BJ (cell line): ENCODE measurements around the gene CENPB. TPM values are rescaled to one million over a fixed set of nuclear protein-coding genes. Genes with fewer than 3 reads are reported as not detected.
A peak's percentile ranks its signal among the peaks of the same experiment; 100 is the strongest.
"Not testable (repeated sequence)": the region's sequence is repeated elsewhere in the genome, so short reads cannot be mapped to it uniquely, and the experiment has no call there.

ENCODE experiments used
- CTCF ChIA-PET: fragments of 350-600 bp; formaldehyde crosslinking; extraction: SDS; loops from one replicate; lab custom pipeline; 2021; ENCODE audit warnings: antibody characterized with exemption, inconsistent platforms; lab: Yijun Ruan, JAX
- POLR2A ChIA-PET: fragments of 300-600 bp; sonication (Branson Sonifier 250); formaldehyde crosslinking; extraction: SDS; loops from one replicate; lab custom pipeline; 2021; ENCODE audit warnings: antibody characterized with exemption; lab: Charles Lee
- DNase-seq: peaks from one replicate; pipeline ENCODE4 v3.0.0-alpha.2; 2011; ENCODE audit warnings: low read depth
- H3K27me3 ChIP-seq: 2 replicates; pipeline ENCODE4 v1.6.0; 2011; ENCODE audit warnings: low read length; ENCODE audit not compliant: control insufficient read depth, insufficient read depth
- H3K36me3 ChIP-seq: 2 replicates; pipeline ENCODE4 v1.5.1; 2011; ENCODE audit warnings: low read length; ENCODE audit not compliant: control insufficient read depth, insufficient read depth
- H3K4me3 ChIP-seq: 2 replicates; pipeline ENCODE4 v1.5.1; 2011; ENCODE audit warnings: low read depth, mild to moderate bottlenecking, control low read depth, low read length
- polyA minus RNA-seq: library from RNA; depleted of rRNA, polyadenylated mRNA; stranded (reverse); fragments of >200 nt; gene quantifications from 2 replicates; pipeline ENCODE4 v1.2.3, GENCODE V29; 2011; rRNA and poly(A)+ RNA removed
- polyA plus RNA-seq: library from polyadenylated mRNA; depleted of rRNA; stranded (reverse); fragments of >200 nt; gene quantifications from 2 replicates; pipeline ENCODE4 v1.2.3, GENCODE V29; 2011; rRNA removed
- TF ChIP-seq, protein P1 (sequence below): IDR thresholded peaks from 2 replicates; pipeline ENCODE4 v1.5.1; 2011; ENCODE audit warnings: low read depth, mild to moderate bottlenecking, control low read depth, inconsistent platforms, low read length, moderate library complexity; ENCODE audit not compliant: insufficient read depth

The CENPB gene, protein sequence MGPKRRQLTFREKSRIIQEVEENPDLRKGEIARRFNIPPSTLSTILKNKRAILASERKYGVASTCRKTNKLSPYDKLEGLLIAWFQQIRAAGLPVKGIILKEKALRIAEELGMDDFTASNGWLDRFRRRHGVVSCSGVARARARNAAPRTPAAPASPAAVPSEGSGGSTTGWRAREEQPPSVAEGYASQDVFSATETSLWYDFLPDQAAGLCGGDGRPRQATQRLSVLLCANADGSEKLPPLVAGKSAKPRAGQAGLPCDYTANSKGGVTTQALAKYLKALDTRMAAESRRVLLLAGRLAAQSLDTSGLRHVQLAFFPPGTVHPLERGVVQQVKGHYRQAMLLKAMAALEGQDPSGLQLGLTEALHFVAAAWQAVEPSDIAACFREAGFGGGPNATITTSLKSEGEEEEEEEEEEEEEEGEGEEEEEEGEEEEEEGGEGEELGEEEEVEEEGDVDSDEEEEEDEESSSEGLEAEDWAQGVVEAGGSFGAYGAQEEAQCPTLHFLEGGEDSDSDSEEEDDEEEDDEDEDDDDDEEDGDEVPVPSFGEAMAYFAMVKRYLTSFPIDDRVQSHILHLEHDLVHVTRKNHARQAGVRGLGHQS
- 31.0 and 47.5 TPM in 2 replicates for polyA plus RNA-seq
- polyA minus RNA-seq: 33.9 and 42.5 TPM in 2 replicates

DNA sequence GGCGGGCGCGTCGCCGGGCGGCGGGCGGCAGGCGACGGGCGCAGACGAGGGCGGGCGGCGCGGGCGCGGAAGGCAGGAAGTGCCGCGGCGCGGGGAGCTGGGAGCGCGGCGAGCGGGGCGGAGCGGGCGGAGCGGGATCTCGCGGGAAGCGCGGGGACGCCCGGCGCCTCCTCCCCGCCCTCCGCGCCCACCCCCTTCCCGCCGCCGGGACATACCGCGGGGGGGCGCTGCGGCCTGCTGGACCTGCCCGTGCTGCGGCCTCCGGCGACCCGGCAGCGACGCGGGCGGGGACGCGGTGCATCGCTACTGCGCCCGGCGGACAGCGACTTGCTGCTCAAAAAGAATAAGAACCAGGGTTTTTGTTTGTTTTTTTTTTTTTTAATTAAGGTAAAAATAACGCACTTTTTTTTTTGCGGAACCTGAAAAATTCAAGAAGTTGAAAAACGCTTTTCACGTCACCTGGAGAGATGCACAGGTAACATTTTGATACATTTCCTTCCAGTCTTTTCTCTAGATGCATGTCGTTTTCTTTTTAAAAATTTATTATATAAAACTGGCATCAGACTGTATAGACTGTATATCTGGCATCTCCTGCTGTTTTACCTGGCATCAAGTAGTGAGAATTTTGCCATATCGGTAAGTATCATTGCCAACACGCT is at the start of gene CENPB:
Gene CENPB (minus strand): TSS at position 76 of the 659 bp plus-strand sequence. CDS start 257 bp downstream, outside the sequence.
- POLR2A ChIA-PET: interaction anchor here (1.6 kb wide), 1 partner anchor 34 kb away, joined by 4 read pairs; the partner anchor contains the start of gene AP5S1
- no peak for DNase-seq

DNA sequence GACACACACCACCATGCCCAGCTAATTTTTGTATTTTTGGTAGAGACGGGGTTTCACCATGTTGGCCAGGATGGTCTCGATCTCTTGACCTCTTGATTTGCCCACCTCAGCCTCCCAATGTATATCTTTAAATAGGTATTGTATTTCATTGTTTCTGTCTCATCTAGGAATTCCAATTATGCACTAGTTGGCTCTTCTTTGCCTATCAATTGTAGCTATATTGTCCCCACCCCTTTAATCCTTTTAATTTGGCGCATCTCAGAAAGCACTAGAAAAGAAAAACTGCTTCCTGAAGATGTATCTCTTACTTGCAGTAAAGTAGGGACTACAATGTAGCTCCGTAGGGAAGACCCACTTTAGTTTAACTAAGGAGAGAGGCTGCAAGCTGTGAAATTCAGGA is 49.6 kb upstream of the CENPB start:
- no peak for DNase-seq
- TF ChIP-seq, protein P1, sequence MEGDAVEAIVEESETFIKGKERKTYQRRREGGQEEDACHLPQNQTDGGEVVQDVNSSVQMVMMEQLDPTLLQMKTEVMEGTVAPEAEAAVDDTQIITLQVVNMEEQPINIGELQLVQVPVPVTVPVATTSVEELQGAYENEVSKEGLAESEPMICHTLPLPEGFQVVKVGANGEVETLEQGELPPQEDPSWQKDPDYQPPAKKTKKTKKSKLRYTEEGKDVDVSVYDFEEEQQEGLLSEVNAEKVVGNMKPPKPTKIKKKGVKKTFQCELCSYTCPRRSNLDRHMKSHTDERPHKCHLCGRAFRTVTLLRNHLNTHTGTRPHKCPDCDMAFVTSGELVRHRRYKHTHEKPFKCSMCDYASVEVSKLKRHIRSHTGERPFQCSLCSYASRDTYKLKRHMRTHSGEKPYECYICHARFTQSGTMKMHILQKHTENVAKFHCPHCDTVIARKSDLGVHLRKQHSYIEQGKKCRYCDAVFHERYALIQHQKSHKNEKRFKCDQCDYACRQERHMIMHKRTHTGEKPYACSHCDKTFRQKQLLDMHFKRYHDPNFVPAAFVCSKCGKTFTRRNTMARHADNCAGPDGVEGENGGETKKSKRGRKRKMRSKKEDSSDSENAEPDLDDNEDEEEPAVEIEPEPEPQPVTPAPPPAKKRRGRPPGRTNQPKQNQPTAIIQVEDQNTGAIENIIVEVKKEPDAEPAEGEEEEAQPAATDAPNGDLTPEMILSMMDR: no peak
- Histone ChIP-seq H3K27me3 (no peaks in the 10 kb centered on the region), H3K36me3 (no peaks in the 10 kb centered on the region), H3K4me3 (no peak overlapping the region)
- POLR2A ChIA-PET: no interaction called here
- CTCF ChIA-PET: interaction anchor here (0.9 to 1.1 kb wide), 2 partner anchors 16 to 18 kb away, joined by 3 read pairs; partner anchors contain the start of gene AP5S1

More for the DNA sequence above, at the start of gene CENPB:
- peaks cover 4% of the 10 kb centered on the region; the same call in 1 of the 2 replicates for H3K36me3 ChIP-seq
- CTCF ChIA-PET: interaction anchor here (0.6 to 12.0 kb wide), 24 partner anchors 9 to 298 kb away, joined by 3 to 248 read pairs (median 4); partner anchors contain the start of genes ADISSP, AP5S1 and CDC25B
- H3K4me3 ChIP-seq: peak within 1 kb of the TSS; percentile 71
- no peaks in the 10 kb centered on the region for H3K27me3 ChIP-seq
- TF ChIP-seq, protein P1: peak; percentile 45

DNA sequence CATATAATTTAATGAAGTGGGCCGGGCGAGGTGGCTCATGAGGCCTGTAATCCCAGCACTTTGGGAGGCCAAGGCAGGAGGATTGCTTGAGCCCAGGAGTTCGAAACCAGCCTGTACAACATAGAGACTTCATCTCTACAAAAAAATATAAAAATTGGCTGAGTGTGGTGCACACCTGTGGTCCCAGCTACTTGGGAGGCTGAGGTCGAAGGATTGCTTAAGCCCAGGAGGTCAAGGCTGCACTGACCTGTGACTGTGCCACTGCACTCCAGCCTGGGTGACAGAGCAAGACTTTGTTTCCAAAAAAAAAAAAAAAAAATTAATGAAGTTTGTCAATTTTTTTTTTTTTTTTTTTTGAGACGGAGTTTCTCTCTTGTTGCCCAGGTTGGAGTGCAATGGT is 43.4 kb upstream of the CENPB start:
- DNase-seq, H3K27me3 ChIP-seq, POLR2A ChIA-PET, H3K4me3 ChIP-seq, H3K36me3 ChIP-seq: not testable (repeated sequence)
- CTCF ChIA-PET: interaction anchor here (0.7 kb wide), 1 partner anchor 278 kb away, joined by 3 read pairs; no protein-coding TSS in a partner anchor

DNA sequence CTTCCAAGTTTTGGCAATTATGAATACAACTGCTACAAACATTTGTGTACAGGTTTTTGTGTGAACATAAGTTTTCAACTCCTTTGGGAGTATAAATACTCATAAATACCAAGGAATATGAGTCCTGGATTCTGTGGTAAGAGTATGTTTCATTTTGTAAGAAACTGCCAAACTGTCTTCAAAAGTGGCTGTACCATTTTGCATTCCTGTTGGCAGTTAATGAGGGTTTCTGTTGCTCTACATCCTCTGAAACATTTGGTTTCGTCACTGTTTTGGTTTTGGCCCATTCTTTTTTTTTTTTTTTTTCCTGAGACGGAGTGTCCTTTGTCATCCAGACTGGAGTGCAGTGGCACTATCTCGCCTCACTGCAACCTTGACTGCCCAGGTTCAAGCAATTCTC is 42.3 kb upstream of the CENPB start:
- no peaks in the 10 kb centered on the region for H3K27me3 ChIP-seq
- no peak overlapping the region for H3K4me3 ChIP-seq
- CTCF ChIA-PET: no interaction called here
- POLR2A ChIA-PET: no interaction called here
- no peak for DNase-seq
- peaks cover 4% of the 10 kb centered on the region for H3K36me3 ChIP-seq
- TF ChIP-seq, protein P1: no peak

DNA sequence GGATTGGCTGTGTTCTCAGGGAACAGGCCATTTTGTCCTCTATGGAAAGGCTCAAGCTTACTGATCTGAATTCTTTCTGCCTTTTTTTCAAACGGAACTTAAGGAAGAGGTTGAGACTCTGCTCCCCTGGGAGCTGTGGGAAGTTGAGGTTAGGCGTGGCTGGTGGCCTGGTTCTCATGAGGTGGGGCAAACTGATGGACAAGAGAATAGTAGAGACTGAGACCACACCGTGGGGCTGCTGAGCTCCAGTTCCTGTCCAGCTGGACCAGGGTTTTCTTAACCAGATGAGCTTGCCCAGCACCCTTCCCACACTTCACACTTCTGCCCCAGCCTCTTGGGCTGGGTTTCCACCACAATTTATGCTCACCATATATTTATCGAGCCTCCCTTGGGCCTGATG is 39.9 kb upstream of the CENPB start:
- Histone ChIP-seq H3K4me3 (no peak overlapping the region), H3K36me3 (peaks cover 11% of the 10 kb centered on the region), H3K27me3 (no peaks in the 10 kb centered on the region)
- ChIA-PET CTCF (interaction anchor here (1.8 kb wide), 1 partner anchor 259 kb away, joined by 4 read pairs; no protein-coding TSS in a partner anchor), POLR2A (no interaction called here)
- DNase-seq: no peak
- TF ChIP-seq, protein P1: no peak
